Left ventricle myocardium superior (tissue), 1 donor: ENCODE data around the gene TSPEAR. TPM values are rescaled to one million over a fixed set of nuclear protein-coding genes. Genes with fewer than 3 reads are reported as not detected.
"Not testable (repeated sequence)": the region's sequence is repeated elsewhere in the genome, so short reads cannot be mapped to it uniquely, and the experiment has no call there.

ENCODE experiments used
- ATAC-seq: fragments of 200-7000 bp; cut with Tn5 transposase; one replicate; pipeline ENCODE4 v1.9.1; 2020; ENCODE audit warnings: mild to moderate bottlenecking, moderate library complexity
- DNase-seq: peaks from one replicate; pipeline ENCODE4 v3.0.0-alpha.2; 2020
- intact Hi-C: fragments of 100-400 bp; cut with micrococcal nuclease; formaldehyde crosslinking; loops from one replicate; pipeline ENCODE4 v1.11.0; 2022
- total RNA-seq: library from RNA; stranded (reverse); fragmentation: NEBNext Ultra II Directional; extraction: Animal tissue kit (Norgen Biotek cat#: 25700); gene quantifications from one replicate; pipeline ENCODE4 v1.2.1, GENCODE V29; 2021
- donor health status: DM: no; HTN: yes; CAD: no; lungs with severe emphysema.

The TSPEAR gene
- total RNA-seq, 1 donor from 2014 or later = 2.7 TPM

GRCh38 chr21:44510508-44511218 lies 200.7 kb downstream of the TSPEAR start:
- DNase-seq (peak; percentile 72), ATAC-seq (peak; percentile 71)
- intact Hi-C loops = no loop called here

DNA sequence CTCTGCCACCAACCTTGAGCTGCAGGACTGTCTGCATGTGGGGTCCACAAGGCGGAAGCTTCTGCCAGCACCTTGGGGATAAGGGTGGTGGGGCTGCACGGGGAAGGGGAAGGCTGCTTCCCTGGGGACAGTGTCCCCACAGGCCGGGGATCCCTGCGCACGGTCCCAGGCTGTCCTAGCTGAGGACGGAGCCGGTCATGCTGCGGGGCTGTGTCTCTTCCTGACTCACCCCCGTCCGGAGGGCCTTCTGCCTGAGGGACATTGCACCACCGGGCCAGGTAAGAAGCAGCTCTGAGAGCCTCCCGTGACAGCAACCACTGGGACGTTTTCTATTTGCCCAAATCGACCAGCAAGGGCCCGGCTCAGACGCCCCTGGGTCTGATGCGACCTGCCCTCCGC lies 201.3 kb downstream of the TSPEAR start:
- no peak for DNase-seq
- intact Hi-C loops = no loop called here
- no peak for ATAC-seq

GRCh38 chr21:44509539-44509938 lies 201.8 kb downstream of the TSPEAR start:
- DNase-seq = peak; percentile 91
- ATAC-seq = peak; percentile 93
- intact Hi-C loops = no loop called here

GRCh38 chr21:44508711-44509445 lies 202.5 kb downstream of the TSPEAR start:
- ATAC-seq (no peak), DNase-seq (peak; percentile 6)
- intact Hi-C loops = no loop called here

GRCh38 chr21:44508426-44508710 lies 203.0 kb downstream of the TSPEAR start:
- intact Hi-C loops = no loop called here

DNA sequence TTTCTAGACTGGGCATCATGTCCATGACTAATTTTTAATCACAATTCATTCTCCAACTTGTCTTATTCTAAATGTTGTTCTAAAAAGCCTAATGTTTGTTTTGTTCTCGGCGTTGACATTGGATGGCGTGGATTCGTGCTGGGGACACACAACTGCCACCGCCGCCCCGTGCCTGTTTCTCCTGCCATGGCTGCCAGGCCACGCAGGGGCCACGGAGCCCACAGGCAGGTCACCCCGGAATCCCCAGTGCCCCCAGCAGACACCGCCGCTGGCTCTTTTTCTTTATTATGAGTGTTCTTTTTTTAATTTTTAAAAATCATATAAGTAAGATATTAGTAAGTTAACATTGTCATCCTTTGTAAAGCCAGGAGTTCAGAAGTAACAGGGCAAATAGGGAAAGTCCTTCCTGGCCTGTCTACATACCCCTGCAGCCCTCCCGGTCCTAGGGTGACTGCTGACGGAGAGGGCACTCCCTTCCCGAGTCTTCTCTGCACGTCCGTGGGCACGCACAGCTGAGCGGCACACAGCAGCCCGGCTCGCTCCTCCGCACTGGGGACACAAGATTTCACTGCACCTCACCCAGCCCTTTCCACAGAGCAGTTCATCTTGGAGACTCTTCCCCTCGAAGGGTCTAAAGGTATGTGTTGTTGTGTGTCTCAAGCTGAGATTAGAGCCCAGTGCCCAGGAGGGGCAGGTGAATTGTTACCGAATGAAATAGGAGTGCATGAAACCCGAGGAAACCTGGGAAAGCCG lies 203.5 kb downstream of the TSPEAR start:
- intact Hi-C loops = no loop called here
- DNase-seq = peak; percentile 21
- no peak for ATAC-seq

More at GRCh38 chr21:44508426-44508710, 203.0 kb downstream of the TSPEAR start:
- ATAC-seq = no peak
- DNase-seq = peak; percentile 6

- ATAC-seq = no peak
- intact Hi-C loops = no loop called here
- peak; percentile 9 for DNase-seq
Observed at GRCh38 chr21:44506279-44507255, 204.8 kb downstream of the TSPEAR start.

DNA sequence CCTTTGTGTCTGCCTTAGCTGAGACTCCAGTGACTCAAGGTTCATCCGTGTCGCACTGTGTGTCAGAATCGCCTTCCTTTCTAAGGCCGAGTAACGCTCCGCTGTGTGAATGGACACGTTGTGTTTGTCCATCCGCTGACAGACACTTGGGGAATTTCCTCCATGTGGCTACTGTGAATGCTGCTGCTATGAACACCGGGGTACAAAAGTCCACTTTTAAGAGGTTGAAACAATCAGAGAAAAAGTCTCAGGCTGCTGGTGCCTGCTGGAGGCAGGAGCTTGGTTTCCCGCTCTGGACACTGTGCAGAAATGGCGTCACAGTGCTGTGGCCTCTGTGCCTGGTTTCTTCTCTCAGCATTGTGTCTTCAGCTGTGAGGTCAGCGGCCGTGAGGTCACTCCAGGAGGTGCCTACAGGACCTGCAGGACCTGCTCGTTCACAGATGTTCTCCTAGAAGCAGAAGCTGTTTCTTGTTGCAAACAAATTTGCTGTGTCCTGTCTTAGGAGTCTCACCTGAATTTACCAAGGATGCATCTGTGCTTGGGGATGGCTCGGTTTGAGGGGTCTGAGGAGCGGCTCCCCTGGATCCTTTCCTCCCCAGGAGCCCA lies 205.6 kb downstream of the TSPEAR start:
- DNase-seq (no peak), ATAC-seq (no peak)
- intact Hi-C loops = no loop called here

- intact Hi-C loops = no loop called here
- DNase-seq = no peak
- no peak for ATAC-seq
Observed at GRCh38 chr21:44503901-44504399, 207.4 kb downstream of the TSPEAR start.

DNA sequence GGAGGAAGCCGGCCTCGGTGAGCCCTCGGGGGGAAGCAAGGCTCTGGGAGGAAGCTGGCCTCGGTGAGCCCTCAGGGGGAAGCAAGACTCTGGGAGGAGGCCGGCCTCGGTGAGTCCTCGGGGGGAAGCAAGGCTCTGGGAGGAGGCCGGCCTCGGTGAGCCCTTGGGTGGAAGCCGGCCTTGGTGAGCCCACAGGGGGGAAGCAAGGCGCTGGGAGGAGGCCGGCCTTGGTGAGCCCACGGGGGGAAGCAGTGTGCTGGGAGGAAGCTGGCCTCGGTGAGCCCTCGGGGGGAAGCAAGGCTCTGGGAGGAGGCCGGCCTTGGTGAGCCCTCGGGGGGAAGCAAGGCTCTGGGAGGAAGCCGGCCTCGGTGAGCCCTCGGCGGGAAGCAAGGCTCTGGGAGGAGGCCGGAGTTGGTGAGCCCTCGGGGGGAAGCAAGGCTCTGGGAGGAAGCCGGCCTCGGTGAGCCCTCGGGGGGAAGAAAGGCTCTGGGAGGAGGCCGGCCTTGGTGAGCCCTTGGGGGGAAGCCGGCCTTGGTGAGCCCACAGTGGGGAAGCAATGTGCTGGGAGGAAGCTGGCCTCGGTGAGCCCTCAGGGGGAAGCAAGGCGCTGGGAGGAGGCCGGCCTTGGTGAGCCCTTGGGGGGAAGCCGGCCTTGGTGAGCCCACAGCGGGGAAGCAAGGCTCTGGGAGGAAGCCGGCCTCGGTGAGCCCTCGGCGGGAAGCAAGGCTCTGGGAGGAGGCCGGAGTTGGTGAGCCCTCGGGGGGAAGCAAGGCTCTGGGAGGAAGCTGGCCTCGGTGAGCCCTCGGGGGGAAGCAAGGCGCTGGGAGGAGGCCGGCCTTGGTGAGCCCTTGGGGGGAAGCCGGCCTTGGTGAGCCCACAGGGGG lies 208.1 kb downstream of the TSPEAR start:
- DNase-seq, intact Hi-C loops, ATAC-seq: not testable (repeated sequence)

DNA sequence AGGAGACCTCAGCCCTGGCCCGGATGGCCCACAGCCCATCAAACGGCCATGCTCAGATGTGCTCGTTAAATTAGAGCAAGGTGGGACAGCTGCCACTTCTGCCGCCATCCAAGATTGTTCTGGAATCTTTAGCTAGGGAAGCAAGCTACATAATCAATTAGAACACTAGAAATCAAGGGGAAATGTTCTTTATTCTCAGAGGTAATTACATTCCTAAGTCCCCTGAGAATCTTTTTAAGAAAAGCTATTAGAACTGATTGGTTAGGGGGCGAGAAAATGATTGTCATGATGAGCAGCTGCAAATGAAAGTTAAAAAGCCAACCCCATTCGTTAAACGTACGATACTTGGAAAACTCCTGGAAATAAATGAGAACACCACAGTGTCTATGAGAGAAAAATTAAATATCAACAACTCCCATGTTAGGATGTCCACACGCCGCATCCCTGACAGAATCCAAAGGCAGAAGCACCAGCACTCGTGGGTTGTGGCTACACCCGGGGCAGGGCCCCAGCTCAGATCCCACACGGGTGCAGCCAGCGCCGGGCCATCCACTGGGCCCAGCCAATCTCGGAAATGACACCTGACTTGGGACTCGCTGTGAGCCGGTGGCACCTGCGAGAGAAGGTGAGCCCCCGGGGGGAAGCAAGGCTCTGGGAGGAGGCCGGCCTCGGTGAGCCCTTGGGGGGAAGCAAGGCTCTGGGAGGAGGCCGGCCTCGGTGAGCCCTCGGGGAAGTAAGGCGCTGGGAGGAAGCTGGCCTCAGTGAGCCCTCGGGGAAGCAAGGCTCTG lies 209.0 kb downstream of the TSPEAR start:
- DNase-seq = no peak
- intact Hi-C loops = no loop called here
- ATAC-seq = no peak

- DNase-seq = no peak
- no peak for ATAC-seq
- intact Hi-C loops = no loop called here
Observed at GRCh38 chr21:44500111-44500510, 211.3 kb downstream of the TSPEAR start.

DNA sequence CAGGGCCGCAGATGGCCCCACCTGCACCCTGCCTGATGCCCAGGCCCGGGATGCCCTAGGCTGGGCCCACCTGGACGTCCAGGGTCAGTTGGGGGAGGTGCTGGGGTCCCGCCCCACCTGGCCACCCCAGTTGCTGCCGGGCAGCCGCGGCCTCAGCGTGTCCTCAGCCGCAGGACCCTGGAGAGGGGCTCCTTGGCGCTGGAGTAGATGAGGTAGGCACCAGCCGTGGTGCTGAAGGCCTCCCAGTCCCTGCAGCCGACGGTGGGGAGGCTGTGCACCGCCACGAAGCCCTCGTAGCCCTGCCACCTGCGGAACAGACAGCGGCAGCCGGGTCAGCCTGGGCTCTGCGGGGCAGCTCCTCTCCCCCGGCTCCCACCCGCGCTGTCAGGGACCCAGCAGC lies 211.7 kb downstream of the TSPEAR start:
- no peak for DNase-seq

DNA sequence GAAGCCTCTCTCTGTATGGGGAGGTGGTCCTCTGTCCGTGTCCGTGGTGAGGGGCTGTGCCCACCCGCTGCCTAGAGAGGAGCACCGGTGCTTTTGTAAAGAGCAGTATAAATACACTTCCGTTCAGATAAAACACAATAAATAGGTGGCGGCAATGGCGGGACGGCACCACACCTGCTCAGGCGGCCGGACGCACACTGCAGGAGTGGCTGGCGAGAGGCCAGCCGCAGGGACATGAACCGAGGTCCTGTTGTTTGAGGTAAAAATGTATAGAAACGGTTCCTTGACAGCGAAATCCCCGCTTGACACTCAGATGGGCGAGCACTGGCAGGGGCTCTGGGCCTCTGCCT lies 212.2 kb downstream of the TSPEAR start:
- ATAC-seq (no peak), DNase-seq (no peak)
- intact Hi-C loops = loop anchor here (10.0 kb wide), 1 partner anchor 56 kb away; the partner anchor contains the start of genes KRTAP10-2 and KRTAP10-3

More for the DNA sequence above, 211.7 kb downstream of the TSPEAR start:
- intact Hi-C loops = loop anchor here (10.0 kb wide), 1 partner anchor 55 kb away; the partner anchor contains the start of genes KRTAP10-2 and KRTAP10-3
- no peak for ATAC-seq

DNA sequence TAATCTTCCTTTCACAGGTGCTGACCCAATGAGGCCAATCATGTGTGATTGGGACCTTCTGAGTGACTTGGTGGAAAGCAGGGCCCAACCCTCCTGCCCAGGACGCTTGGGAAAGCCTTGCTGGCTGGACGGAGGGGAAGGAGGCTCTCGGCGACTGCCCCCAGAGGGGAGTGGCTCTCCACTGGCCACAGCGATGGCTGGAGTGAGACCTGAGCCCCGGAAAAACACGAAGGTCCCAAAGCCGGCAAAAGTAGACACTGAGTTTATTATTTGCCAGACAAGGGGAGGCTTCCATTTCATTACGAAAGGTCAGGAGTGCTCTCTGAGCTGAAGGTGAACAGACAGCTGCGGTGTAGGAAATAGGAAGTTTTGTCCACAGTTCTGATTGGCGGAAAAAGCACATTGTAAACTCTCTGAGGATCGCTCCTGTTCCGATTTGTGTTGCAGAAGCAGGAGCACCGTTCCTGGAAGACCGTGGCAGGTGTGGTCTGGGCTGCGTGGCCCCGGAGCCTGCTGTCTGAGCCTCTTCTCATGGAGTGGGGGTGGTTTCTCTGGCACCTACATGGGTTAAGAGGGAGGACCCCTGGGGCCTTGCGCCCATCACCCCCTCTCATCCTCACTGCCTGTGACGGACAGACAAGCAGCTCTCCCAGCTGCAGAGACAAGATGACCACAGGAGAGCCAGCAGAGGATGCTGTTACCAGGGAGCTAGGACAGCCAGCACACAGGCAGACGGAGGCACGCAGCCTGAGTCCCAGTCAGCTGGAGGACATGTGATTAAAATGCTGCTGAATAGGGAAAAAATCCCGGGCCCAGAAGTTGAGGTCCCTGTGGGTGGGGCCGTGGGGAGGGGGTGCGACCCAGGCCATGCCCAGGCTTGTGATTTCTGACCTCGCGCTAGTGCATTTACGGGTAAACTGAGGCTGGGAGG lies 212.8 kb downstream of the TSPEAR start:
- ATAC-seq = no peak
- intact Hi-C loops = loop anchor here (10.0 kb wide), 1 partner anchor 56 kb away; the partner anchor contains the start of genes KRTAP10-2 and KRTAP10-3
- DNase-seq = no peak
